GM21529 (cell line): Measurements from ENCODE around the gene HTR3A.

ENCODE experiments used
- ATAC-seq: cut with Tn5 transposase; IDR thresholded peaks from one replicate; pipeline ENCODE4 v1.9.1; 2021; ENCODE audit not compliant: unreplicated experiment

HTR3A gene

DNA sequence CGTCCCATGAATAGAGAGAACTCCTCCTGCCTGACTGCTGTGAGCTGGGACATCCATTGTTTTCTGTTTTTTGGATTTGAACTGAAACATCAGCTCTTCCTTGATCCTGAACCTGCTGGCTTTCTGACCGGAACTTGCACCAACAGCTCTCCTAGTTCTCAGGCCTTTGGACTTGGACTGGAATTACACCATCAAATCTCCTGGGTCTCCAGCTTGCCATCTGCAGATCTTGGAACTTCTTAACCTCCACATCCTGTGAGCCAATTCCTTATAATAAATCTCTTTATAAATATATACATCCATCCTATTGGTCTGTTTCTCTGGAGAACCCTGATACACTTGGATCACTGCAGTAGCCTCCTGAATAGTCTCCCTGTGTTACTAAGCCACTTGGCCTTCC, 42.1 kb downstream of the HTR3A start:
- ATAC-seq: no peak

DNA sequence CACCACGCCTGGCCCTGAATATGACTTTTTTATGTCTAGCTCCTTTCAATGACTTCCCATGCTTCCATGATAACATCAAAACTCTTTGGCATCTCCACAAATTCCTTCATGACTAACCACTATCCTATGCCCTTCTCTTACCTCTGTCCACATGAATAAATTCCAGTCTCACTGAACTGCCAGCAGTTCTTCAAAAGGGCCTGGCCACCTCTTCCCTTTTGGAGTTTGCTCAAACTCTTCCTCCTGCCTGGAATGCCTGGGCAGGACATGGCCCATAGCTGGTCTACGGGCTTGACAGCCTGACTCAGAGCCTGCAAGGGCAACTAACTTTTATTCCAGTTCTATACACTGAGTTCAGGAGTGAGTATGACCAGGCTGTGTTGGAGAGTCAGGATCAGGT, 42.8 kb downstream of the HTR3A start:
- ATAC-seq: no peak

DNA sequence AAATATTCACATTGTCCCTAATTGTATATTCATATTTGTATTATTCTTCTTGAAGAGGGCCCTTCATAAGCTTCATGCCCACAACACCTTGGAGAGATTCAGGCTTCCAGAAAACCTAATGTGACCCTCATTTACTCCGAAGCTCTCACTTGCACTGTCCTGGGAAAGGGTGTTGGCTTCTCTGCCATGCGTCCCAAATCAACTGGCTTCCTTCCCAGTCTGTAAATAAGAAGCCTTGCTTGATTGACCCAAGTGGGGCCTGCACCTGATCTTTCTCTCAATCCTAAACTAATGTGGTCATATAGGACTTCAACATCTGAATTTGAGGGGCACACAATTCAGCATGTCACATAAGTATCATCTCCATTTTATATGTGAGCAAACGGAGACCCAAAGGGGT, 44.1 kb downstream of the HTR3A start:
- ATAC-seq: no peak

DNA sequence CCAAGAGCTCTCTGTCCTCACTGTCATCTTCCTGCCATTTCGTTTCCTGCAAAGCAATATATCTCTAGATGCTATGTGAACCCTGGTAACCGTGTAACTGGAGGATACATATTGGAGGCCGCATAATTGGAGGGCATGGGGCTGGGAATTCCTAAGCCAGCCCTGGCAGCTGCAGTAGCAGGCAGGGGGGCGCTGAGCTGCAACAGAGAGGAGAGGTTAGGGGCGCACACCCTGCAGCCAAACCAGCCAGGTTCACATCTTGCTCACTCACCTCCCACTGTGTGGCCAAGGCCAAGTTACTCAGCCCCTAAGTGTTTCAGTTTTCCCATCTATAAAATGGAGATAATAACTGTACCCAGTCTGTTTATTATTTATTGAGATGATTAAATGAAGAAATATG, 44.7 kb downstream of the HTR3A start:
- no peak for ATAC-seq

DNA sequence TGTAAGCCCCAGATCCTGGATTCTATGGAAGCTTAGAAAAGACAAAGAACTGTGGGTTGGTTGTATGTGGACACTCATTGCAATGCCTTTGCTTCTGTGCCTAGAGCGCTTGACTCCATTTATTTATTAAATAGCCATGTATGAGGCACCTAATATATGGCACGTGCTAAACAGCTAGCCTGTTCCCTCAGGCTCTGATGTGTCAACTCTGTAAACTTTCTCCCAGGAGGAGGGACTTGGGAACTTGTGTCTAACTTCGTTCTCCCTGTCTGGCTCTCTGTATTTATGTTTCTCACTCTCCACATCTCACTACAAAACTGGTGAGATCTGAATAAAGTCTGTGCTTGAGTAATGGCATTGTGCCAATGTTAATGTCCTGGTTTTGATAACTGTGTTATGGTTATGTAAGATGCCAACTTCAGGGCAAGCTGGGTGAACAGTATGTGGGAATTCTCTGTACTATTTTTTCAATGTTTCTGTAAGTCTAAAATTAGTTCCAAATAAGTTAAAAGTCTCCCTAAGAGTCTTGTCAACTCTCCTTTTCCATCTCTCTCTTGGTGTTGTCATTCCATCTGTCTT, 50.5 kb downstream of the HTR3A start:
- no peak for ATAC-seq

DNA sequence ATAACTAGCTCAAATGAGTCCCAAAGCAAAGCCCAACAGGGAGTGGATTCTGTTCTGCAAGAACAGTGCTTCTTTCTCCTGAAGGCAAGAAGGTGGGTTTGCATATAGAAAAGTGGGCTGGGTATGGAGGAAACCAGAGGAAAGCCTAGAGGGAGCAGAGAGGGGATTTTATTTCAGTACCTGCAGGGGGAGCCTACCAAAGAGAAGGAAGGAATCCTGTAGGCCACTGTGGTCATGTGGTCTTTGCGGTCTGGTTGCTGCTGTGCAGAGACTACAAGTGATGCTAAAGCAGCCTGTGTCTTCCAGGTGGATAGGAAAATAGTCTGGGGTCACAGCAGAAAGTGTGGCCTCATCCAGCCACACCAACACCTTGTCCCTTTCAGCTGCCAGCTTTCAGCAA, 51.4 kb downstream of the HTR3A start:
- ATAC-seq: no peak

DNA sequence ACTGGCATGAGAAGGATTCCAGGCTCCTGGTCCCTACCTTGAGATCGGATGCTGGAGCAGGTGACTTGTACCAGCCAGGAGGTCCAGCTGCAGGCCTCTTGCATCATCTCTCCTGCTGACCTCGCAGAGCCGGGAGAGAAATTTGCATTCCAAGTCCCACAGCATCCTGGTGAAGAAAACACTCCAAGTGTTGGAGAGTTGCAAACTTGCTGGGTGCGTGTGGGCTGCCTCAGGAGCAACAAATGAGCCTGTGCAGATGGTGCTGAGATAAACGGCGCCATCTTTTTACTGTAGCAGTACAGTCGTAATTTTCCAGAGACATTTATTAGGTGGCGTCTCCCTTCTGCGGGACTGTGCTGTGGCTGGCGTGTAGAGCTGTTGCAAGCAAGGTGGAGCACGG, 52.5 kb downstream of the HTR3A start:
- ATAC-seq: no peak

DNA sequence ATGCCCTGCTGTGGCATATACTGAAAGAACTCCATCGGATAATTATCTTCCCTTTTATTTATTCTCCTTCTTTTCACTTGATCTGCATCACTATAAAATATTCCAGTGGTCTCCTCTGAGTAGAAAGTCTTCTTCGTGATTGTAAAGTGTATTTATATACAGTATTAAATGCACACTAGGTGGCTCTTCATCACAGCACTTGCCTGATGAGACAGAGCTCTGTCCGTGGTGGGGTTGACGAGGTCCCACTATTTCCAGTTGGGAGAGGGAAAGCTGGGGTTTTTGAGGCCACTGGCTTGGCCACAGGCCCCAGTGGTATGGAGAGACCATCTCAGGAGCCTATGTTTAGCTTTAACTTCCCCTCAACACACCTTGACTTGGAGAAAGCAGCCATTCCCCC, 53.0 kb downstream of the HTR3A start:
- ATAC-seq: no peak

DNA sequence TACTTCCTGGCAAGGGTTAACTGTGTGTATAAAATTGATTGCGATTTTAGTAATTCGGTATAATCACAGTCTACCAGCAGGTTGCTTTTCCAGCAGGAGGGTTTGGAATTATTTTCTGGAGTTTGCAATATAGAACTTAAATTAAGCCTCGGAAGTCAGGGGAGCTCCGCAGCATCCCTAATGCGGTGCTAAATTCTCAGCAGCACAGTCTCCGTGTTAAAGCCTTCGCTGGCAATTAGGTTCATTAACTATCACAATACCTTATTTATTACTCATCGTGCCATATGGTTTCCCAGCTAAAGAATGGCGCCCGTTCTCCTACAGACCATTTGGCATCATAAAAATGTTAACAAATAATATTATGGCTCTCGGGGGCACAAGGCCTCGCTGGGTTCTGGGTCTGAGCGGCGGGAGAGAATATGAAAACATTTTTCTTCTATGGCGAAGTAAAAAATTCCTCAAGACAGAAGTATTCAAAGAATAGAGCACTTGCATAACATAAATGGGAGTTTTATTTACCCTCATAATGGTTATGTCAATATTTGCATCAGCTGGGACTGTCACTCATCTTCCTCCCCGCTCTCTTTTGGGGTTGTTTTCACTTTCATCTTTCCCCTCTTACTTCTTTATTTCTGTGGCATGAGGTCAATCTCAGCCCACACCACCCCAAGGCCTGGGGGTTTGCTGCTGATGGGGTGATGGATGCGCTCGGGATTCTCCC, 56.5 kb downstream of the HTR3A start:
- no peak for ATAC-seq

DNA sequence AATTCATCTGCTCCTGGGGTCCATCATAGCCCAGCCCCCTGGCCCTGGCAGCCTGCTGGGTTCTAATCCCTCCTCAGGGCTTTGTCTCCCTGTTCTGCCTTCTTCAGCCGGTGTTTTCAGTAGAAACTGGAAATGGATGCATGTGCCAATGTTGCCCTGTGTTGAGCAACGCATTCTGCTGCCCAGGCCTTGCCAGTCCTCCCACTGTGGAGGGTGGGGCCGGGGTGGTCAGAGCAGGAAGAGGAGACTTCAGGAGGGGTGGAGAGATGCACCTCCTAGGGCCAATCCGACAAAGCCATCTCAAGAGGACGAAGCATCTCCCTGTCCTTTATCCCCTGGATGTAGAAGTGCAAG, 57.0 kb downstream of the HTR3A start:
- no peak for ATAC-seq

DNA sequence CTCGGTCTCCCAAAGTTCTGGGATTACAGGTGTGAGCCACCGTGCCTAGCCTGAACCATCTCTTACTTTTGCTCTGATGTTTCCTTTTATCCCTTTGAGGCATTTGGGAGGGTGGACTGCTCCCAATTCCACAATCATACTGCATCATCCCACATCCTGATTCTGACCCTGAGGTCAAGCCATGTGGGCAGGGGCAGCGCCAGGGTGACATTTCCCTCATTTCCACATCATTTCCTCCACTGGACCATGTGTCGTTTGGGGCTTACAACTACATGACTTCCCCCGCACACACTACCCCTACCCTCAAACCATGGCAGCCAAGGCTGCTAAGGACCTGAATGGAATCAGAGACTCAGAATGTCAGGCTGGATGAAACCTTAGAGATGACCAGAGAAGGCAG, 58.2 kb downstream of the HTR3A start:
- no peak for ATAC-seq

DNA sequence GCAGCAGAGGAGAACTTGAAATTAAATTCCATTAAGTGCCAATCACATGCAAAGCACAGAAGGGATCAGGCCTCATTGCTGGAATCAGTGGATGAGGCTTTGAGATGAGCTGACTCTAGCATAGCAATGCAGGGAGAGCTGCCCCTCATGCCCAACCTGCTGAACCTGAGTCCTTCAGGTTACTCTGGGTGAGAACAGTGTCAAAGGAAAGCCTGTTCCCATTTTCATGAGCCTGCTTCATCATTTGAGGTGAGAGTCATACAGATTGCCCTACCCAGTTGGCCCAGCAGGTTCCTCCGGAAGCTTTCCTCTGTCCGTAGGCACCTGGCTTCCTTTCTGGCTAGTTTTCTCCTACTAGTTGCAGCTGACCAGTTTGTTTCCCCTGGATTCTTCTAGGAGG, 58.7 kb downstream of the HTR3A start:
- ATAC-seq: no peak

DNA sequence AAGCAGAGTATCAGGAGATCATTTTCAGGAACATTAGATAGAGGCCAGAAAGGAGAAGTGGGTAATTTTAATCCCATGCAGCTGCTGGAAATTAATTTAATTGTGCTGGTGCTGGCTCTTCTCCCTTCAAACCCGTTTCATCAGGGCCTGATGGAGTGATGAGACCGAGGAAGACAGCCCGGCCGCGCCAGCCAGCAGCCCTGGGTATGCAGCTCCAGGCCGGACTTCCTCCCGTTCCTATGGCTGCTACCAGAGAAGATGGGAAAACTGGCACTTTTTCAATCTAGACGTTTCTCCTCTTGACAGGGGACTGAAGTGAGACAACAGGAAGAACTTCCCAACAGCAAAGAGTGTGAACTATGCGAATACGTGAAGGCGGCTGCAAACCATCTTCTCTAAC, 60.0 kb downstream of the HTR3A start:
- no peak for ATAC-seq

DNA sequence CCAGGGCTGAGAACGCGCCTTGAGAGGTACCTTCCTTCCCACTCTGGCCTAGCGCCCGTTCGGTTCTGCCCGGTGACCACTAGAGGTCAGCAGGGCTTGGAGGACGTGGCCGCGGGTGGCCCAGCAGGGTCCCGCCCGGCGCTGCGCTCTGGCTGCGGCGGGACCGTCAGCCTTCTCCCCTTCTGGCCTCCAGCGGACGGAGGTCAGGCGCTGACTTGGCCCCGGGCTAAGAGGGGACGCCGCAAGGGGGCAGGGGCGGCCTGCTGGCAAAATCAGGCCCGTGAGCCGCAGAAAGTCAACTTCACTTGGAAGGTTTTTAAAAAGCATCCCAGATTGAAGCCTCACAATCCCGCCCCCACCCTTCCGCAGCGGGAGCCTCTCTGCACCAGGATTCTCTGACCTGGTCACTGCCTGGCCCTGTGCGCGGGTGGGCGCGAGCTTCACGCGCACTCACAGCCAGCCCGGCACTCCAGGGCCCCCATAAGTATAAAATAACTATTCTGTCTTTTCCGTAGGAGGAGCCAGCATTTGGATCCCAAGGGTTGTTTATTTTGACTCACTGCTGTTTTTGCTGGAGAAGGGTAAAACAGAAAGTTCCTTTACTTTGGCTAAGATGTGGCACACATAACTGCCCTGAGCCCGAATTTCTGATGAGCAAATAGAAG, 61.4 kb downstream of the HTR3A start:
- no peak for ATAC-seq

DNA sequence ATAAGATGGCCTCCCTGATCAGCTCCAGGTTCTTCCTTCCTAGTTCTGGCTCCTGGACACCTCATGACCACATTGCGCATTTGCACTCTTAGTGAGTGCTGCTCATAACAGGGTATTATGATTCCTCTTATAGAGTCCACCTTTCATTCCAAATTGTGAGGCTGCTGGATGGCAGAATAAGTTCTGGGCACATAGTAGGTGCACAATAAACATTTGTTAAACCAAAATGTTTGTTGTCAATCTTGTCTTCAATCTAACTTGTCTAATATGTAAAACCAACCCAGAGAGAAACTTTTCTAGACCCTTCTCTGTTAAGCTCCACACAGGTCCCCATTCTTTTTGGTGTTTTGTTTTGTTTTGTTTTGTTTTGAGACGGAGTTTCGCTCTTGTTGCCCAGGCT, 62.0 kb downstream of the HTR3A start:
- no peak for ATAC-seq

DNA sequence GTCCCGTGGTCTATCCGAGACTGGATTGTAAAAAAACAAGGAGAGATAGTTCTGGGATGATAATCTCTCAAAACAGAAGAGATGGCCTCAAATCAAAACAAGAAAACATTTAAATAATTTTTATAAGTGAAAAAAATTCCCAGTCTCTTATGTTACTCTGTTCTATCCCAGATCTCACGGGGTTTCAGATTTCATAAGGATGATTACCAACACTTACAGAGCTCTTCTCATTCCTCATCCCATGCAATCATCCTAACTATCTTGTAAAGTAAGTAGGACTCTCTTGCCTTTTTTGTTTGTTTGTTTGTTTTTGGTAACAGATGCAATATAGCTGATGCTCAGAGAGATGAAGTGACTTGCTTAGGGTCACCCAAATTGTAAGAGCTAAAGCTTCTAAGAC, 64.6 kb downstream of the HTR3A start:
- ATAC-seq: no peak
